ENCODE results near the gene ZC3H7A.
"Not testable (repeated sequence)": the region's sequence is repeated elsewhere in the genome, so short reads cannot be mapped to it uniquely, and the experiment has no call there.

ZC3H7A gene

GRCh38 chr16:11797166-11797956 is at the start of gene ZC3H7A:
ZC3H7A (minus strand) TSS chr16:11797258; CDS start chr16:11782354, 14,904 bp downstream.
- DNase-seq (ENCODE audit: low read depth, low spot score), result peak; percentile 87

- DNase-seq (ENCODE audit: low read depth, low spot score), result no peak
Measured at GRCh38 chr16:11844499-11844898, 47.4 kb upstream of the ZC3H7A start.

GRCh38 chr16:11843861-11844260 is 46.8 kb upstream of the ZC3H7A start:
- DNase-seq (ENCODE audit: low read depth, low spot score), result no peak

GRCh38 chr16:11843206-11843605 is 46.1 kb upstream of the ZC3H7A start:
- no peak for DNase-seq (ENCODE audit: low read depth, low spot score)

GRCh38 chr16:11841026-11841425 is 44.0 kb upstream of the ZC3H7A start:
- DNase-seq (ENCODE audit: low read depth, low spot score), result no peak

GRCh38 chr16:11836650-11837244 is 39.7 kb upstream of the ZC3H7A start:
- DNase-seq (ENCODE audit: low read depth, low spot score), result no peak

- no peak for DNase-seq (ENCODE audit: low read depth, low spot score)
Measured at GRCh38 chr16:11835891-11836649, 39.0 kb upstream of the ZC3H7A start.

GRCh38 chr16:11835309-11835708 is 38.3 kb upstream of the ZC3H7A start:
- DNase-seq (ENCODE audit: low read depth, low spot score), result no peak

GRCh38 chr16:11833951-11834695 is 37.1 kb upstream of the ZC3H7A start:
- DNase-seq (ENCODE audit: low read depth, low spot score), result no peak

GRCh38 chr16:11828696-11829095 is 31.6 kb upstream of the ZC3H7A start:
- DNase-seq (ENCODE audit: low read depth, low spot score), result no peak

- not testable (repeated sequence) for DNase-seq (ENCODE audit: low read depth, low spot score)
Measured at GRCh38 chr16:11825520-11826165, 28.6 kb upstream of the ZC3H7A start.

GRCh38 chr16:11824362-11824761 is 27.3 kb upstream of the ZC3H7A start:
- DNase-seq (ENCODE audit: low read depth, low spot score), result no peak

GRCh38 chr16:11823645-11824044 is 26.6 kb upstream of the ZC3H7A start:
- not testable (repeated sequence) for DNase-seq (ENCODE audit: low read depth, low spot score)

GRCh38 chr16:11819798-11820197 is 22.7 kb upstream of the ZC3H7A start:
- no peak for DNase-seq (ENCODE audit: low read depth, low spot score)

GRCh38 chr16:11818970-11819369 is 21.9 kb upstream of the ZC3H7A start:
- not testable (repeated sequence) for DNase-seq (ENCODE audit: low read depth, low spot score)

- no peak for DNase-seq (ENCODE audit: low read depth, low spot score)
Measured at GRCh38 chr16:11816123-11816522, 19.1 kb upstream of the ZC3H7A start.

GRCh38 chr16:11814800-11815199 is 17.7 kb upstream of the ZC3H7A start:
- not testable (repeated sequence) for DNase-seq (ENCODE audit: low read depth, low spot score)

- no peak for DNase-seq (ENCODE audit: low read depth, low spot score)
Measured at GRCh38 chr16:11806721-11807120, 9.7 kb upstream of the ZC3H7A start.

GRCh38 chr16:11805556-11805955 is 8.5 kb upstream of the ZC3H7A start:
- no peak for DNase-seq (ENCODE audit: low read depth, low spot score)

GRCh38 chr16:11801481-11802021 is 4.5 kb upstream of the ZC3H7A start:
- no peak for DNase-seq (ENCODE audit: low read depth, low spot score)

GRCh38 chr16:11800382-11800718 is 3.3 kb upstream of the ZC3H7A start:
- no peak for DNase-seq (ENCODE audit: low read depth, low spot score)

Measured in activated CD4-positive, CD25-positive, alpha-beta regulatory T cell treated with anti-CD3 and anti-CD28 coated beads, Interleukin-2, amount 50 U/mL, for 16 hours (primary cell).